Activated CD4-positive, alpha-beta T cell treated with anti-CD3 and anti-CD28 coated beads for 1 hour (primary cell): ENCODE measurements around the gene ATG4C.

Source experiments
- DNase-seq: peaks from one replicate; pipeline ENCODE4 v3.0.0-alpha.2; 2020

ATG4C gene

GRCh38 chr1:62849031-62849430 lies 65.1 kb downstream of the ATG4C start:
- DNase-seq: no peak

DNA sequence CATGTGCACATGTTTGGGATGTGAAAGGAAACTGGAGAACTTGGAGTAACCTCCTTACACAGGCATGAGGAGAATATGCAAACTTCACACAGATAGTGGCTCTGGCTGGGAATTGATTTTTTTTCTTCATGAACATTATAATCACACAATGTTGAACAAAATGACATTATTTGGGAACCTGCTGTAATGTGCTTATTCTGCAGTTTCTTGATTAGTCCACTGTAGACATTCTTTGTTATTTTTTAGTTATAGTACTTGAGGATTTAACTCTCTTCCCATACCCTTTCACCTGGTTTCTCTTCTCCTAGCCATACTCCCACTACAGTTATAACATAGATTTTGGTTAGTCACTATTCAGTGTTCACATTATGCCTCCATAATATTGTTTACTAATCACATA lies 68.3 kb downstream of the ATG4C start:
- no peak for DNase-seq

DNA sequence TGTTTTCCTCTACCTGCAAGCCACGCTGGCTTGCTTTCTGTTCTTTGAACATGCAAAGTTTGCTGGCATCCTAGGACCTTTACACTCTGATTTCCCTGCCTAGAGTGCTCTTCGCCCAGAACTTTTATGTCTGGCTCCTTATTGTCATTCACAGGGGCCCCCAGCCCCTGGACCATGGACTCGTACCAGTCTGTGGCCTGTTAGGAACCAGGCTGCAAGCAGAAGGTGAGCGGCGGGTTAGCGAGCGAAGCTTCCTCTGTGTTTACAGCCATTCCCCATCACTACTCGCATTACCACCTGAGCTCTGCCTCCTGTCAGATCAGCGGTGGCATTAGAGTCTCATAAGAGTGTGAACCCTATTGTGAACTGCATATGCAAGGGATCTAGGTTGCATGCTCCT lies 73.0 kb downstream of the ATG4C start:
- no peak for DNase-seq

GRCh38 chr1:62869217-62869754 lies 85.4 kb downstream of the ATG4C start:
- no peak for DNase-seq

DNA sequence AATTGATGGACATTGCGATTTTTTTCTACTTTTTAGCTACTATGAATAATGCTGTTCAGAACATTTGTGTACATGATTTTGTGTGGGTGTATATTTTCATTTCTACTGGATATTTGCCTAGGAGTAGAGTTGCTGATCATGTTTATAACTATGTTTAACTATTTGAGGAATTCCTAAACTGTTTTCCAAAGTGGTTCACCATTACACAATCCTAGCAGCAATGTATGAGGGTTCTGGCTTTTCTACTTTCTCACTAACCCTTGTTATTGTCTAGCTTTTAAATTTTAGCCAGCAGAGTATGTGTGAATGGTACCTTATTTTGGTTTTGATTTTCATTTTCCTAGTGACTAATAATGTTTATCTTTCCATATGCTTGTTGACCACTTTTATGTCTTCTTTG lies 86.2 kb downstream of the ATG4C start:
- no peak for DNase-seq

DNA sequence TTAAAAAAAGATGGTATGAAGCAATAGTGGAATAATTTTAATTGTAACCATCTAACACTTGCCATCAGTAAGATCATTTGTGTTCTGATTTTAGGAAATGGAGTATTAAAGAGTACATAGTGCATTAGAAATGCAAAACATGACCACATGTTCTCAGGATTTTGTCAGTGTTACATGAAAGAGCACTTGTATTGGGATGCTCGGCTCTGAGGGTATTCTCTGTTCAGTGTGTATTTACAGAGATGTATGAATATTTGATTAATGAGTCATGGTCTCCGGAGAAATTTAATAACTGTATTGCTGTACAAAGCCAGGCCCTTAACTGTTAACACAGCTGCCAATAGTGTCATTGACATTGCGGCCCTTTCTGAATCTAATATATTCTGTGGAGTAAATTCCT lies 91.7 kb downstream of the ATG4C start:
- no peak for DNase-seq

DNA sequence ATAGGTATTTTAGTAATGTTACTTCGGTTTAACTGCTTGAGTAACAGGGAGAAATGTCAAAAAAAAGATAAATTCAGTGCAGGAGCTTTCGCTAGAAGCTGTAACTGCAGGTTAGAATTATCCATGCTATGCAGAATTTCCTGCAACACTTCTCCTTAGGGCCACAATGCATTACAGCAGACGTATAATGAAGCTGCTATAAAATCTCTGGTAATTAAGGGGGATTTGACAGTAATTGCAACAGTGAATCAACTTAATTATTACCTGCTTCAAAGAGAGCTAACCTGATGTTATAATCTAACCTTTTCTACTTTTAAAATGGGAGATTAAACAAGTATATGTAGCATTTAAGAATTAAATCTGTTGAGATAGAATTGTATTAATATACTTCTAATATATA lies 92.6 kb downstream of the ATG4C start:
- no peak for DNase-seq

GRCh38 chr1:62877579-62877978 lies 93.6 kb downstream of the ATG4C start:
- DNase-seq: no peak

- no peak for DNase-seq
Observed at GRCh38 chr1:62879962-62880361, 96.0 kb downstream of the ATG4C start.

- no peak for DNase-seq
Observed at GRCh38 chr1:62882201-62883104, 98.5 kb downstream of the ATG4C start.

- DNase-seq: no peak
Observed at GRCh38 chr1:62884156-62884740, 100.3 kb downstream of the ATG4C start.

DNA sequence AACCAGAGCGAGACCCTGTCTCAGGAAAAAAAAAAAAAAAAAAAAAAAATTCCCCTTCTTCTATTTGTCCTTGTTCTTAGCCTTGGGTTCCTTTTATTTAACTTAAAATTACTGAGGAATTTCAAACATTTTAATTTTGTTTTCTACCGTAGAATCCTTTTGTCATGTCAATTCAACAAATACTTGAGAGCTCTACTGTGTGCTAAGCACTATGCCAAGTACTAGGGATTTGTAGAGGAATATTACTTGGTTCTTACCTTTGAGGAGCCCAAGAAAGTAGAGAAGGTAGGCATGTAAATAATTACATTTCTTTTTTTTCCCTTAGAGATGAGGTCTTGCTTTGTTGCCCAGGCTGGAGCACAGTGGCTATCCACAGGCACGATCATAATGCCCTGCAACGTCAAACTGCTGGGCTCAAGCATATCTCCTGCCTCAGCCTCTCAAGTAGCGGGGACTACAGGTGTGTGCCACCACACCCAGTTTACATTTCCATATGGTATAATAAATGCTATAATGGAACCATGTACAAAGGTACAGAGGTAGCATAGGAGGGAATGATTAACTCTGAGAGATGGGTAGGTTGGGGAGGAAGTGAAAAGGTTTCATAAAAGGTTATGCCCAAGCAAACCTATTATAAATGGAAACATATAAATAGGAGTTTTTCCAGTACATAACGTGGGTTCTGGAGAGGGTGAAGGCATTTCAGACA lies 104.0 kb downstream of the ATG4C start:
- no peak for DNase-seq

DNA sequence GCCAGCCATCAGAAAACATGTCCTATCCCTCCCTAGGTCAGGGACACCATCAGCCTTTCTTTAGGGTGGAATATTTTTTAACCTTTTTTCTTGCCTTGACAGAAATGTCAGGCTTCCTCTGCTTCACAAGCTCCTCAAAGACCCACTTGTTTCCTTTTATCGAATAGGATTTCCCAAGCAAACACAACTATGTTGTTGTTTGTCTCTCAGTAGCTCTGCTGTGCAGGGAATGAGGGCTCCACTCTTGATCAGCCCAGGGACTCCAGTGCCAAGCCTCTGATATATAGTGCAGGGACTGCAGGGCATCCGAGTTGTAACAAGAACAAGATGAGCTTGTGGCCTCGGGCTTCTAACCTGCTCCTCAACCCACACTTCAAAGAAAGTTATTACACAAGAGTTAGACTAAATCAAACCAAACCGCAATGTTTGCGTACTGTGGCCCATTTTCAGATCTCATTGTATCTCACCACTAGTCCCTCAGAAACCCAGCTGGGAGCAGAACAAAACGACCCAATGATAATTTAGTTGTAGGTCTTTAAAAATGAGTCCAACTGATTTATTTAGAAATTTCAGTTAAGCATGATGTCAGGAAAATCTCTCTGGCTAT lies 108.1 kb downstream of the ATG4C start:
- DNase-seq: no peak

DNA sequence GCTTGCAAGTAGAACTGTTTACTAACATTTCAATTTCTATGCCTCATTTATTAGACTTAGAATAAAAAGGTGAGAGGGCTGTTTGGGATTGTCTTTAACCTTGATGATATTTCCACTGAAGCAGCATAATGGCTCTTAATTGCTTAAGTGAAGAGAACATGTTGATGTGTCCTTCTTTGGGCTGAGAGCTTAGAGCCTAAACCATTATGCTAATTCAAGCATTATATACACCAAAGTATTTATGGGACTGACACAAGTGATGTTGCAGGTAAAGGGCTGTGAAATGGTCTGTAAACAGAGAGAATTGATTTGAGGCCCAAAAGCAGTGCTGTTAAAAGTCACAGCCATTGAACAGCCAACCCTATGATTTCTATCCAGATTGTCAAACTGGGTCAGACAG lies 113.9 kb downstream of the ATG4C start:
- DNase-seq: no peak

DNA sequence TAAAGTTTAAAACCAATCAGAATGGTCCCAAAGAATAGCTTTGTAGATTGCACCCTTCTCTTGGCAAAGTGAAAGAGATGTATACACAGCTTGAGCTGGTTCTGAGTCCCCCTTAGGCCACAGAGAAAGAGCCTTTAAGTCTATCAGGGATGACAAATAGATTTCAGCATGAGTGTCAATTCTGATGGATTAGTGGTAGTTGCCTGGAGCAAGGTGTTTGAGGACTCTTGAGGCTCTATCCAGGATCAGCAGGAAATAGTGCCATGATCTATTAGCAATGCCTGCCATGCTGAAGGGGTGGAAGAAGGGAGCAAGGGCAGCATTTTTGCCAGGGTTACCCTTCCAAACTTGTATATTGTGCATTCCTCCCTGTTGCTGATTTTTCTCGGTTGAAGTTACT lies 116.6 kb downstream of the ATG4C start:
- no peak for DNase-seq

- no peak for DNase-seq
Observed at GRCh38 chr1:62901650-62902049, 117.7 kb downstream of the ATG4C start.

- DNase-seq: no peak
Observed at GRCh38 chr1:62903522-62903921, 119.6 kb downstream of the ATG4C start.

DNA sequence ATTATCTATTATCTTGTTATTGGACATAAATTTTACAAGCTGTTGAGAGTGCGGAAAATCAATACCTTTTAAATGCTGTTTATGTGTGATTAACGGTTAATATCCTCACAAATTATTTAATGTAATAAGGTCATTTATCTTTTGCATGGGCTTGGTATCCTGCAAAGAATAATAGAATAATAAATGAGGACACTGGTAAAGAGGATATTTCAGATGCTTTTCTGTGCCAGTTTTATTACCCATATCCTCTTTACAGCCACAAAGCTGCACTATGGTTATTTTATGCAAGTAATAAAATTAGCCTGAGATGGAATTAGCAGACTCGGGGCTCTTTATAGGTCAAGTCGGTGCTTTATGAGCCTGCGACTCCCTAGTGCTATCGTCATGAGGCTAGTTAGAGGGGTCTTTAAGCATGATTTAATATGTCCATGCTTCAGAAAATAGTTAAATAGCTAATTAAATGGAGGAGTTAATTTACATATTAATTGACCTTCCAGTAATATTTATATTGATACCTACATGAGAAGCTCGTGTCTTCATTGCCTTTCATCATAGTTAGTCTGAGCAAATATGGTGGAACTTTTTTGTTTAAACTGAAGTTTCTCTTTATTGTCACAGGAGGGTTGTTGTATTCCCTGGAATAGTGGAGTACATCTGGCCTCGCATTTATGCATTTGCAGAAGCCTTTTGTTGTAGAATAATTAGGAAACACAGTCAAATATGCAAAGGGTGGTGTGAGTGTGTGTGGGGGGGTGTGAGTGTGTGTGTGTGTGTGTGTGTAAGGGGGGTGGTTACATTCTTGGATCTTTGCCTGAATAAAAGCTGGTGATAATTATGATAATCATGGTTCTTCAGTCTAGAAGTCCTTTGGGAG lies 120.3 kb downstream of the ATG4C start:
- no peak for DNase-seq

DNA sequence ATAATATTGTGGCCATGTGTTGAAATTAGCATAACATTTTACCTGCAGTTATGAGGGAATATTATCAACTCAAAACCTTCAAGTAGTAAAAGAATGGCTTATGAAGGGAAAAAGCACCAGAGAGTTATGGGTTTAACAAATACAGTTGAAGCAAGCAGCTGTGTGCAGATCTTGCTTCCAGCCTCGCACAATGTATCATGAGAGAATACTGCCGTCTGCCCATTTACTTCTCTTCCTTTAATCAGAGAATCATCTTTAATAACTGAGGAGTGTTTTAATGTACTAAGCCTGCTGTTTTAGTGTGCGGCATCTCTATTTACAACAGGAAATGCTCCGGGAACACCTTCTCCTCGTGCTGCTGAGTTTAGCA lies 120.9 kb downstream of the ATG4C start:
- no peak for DNase-seq

- no peak for DNase-seq
Observed at GRCh38 chr1:62905309-62905708, 121.4 kb downstream of the ATG4C start.

DNA sequence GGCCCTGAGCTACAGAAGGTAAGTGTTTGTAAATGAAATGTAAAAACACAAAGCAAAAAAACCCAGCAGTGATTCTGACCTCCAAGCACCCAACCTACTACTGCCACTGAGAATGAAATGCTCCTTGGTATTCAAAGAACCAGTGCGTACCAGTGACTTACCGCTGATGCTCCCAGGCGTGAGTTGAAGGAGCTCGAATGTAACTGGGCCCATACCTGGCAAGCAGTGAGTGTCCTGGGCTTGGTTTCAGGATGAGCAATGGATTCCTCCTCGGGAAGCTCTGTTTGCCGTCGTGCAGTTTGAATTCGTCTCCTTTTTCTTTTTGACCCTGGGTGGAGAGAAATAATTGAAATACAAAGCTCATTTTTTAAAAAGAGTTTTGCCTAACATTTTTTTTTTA lies 121.9 kb downstream of the ATG4C start:
- DNase-seq: no peak

DNA sequence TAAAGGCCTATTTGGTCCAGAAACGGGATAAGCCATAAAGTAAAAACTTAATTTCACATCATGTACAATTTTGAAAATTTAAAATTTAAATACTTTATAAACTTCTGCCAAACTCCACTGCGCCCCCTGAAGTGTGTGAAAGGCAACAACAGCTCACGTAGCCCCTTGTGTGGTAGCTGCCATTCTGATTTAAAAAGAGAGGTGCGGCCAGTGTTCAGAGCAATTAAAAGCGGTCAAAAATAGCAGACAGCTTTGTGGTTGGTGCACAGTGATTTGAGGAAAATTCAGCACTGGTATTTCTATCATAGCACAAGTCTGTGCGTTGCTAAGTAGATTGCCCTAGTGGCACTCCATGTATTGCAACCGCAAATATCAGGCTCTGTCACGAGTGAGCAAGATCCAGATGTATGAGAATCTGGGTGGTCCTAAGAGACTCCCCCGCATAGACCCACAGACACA lies 122.5 kb downstream of the ATG4C start:
- DNase-seq: no peak
